NT2/D1 (cell line): Measurements from ENCODE around the gene SEMA7A.

ENCODE experiments used
- SUZ12 ChIP-seq: IDR thresholded peaks from 2 replicates; pipeline ENCODE4 v1.6.1; 2011; ENCODE audit not compliant: insufficient read length, insufficient read depth; ENCODE audit errors: extremely low read depth
- YY1 ChIP-seq: IDR thresholded peaks from 2 replicates; pipeline ENCODE4 v1.6.1; 2011; ENCODE audit not compliant: insufficient read length, insufficient read depth
- ZNF274 ChIP-seq: IDR thresholded peaks from 2 replicates; pipeline ENCODE4 v1.6.1; 2011; ENCODE audit warnings: mild to moderate bottlenecking, low read depth, low read length

GRCh38 chr15:74468341-74469032 is 34.7 kb upstream of the SEMA7A start:
- TF ChIP-seq YY1 = no peak
- no peak for TF ChIP-seq SUZ12
- no peak for TF ChIP-seq ZNF274
